ENCODE measurements around the gene ZNF485. TPM values are rescaled to one million over a fixed set of nuclear protein-coding genes. Genes with fewer than 3 reads are reported as not detected.

ZNF485 gene
- total RNA-seq = 1 to 10 TPM; 1.1 to 1.6 TPM

DNA sequence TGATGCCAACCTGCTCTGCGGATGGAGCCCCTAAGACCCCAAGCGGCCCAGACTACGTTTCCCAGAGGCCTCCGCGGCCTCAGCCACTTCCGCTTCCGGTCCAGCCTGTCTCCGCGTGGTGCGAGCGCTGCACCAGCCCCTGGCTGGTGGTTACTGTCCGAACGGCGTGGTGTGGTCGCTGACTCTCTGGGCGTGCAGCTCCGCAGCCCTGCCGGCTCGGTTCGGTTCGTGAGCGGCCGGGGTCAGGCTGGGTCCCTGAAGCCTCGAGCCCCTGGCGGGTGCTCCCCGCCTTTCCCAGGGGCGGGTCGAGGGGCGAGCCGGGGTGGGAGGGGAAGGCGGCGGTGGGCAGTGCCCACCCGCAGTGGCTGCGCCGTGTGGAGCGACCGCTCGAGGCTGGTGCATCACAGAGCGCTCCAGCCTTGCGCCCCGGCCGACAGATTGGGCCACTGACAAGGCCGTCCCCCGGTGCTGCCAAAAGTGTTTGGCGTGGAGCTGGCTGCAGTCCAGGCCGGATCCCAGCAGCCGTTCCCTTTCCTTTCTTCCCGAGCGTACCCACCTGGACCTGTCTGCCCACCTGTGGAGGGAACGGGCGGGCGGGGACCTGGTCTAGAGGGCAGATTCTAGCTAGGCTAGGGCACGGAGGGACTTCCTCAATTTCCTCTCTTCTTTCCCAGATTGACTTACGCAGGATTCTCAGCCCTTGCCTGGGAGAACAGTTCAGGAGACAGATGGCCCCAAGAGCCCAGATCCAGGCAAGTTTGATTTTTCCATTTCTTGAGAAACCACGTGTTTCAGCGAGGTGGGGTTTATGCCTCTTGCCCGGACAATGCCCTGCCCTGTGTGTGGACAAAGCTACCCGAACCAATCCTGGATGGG is at the start of gene ZNF485:
Gene ZNF485 (plus strand): TSS at position 116 of the 876 bp plus-strand sequence. CDS start 613 bp downstream, at position 729.
- Mint-ChIP-seq H3K27me3 (peaks cover 9% of the 10 kb centered on the region), H3K4me1 (peaks cover 14% of the 10 kb centered on the region), H3K4me3 (peak within 1 kb of the TSS; percentile 68), H3K27ac (no peak within 1 kb of the TSS), H3K9me3 (ENCODE audit: low read depth) (peaks cover 12% of the 10 kb centered on the region), H3K36me3 (peaks cover 33% of the 10 kb centered on the region)
- DNase-seq (peak; percentile 67), ATAC-seq (peak; percentile 87)
- CTCF ChIA-PET = interaction anchor here (0.6 to 1.3 kb wide), 3 partner anchors 12 to 261 kb away, joined by 3 to 5 read pairs (median 4); no protein-coding TSS in a partner anchor

DNA sequence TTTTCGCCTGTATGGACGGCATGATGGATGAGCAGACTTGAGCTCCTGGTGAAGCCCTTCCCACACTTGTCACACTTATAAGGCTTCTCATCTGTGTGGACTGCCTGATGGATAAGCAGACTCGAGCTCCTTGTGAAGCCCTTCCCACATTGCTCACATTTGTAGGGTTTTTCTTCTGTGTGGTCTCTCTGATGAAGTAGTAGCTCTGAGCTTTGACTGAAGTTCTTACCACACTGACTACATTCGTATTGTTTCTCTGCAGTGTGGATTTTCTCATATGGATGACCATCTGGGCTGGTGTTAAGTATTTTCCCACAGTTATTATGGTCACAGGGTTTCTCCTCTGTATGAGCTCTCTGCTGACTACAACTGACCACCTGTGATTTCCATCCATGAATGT is 49.0 kb upstream of the ZNF485 start:
- H3K9me3 Mint-ChIP-seq (ENCODE audit: low read depth) = peaks cover 25% of the 10 kb centered on the region
- H3K4me1 Mint-ChIP-seq = no peaks in the 10 kb centered on the region
- CTCF ChIA-PET = no interaction called here
- no peaks in the 10 kb centered on the region for H3K27me3 Mint-ChIP-seq
- no peak overlapping the region for H3K4me3 Mint-ChIP-seq
- ATAC-seq (no peak), DNase-seq (no peak)
- peaks cover 2% of the 10 kb centered on the region for H3K36me3 Mint-ChIP-seq
- H3K27ac Mint-ChIP-seq = no peak overlapping the region

DNA sequence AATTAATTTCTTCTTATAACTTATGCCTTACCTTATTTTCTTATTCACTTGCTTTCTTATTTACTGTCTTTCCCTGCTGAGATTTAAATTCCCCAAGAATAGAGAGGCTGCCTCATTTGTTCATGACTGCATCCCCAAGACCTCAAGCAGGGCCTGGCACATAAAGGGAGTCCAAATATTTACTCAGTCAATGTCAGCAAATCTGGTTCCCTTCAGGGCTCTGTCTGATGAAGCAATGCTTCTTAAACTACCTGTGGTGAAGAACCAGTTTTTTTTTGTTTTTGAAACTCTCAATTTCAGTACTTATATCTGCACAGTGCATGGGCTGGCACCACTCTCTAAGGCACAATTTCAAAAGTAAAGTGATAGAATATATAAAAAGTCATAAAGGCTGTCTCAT is 36.6 kb upstream of the ZNF485 start:
- no peaks in the 10 kb centered on the region for H3K27me3 Mint-ChIP-seq
- CTCF ChIA-PET = no interaction called here
- H3K27ac Mint-ChIP-seq = no peak overlapping the region

GRCh38 chr10:43570971-43571370 is 35.3 kb upstream of the ZNF485 start:
- Mint-ChIP-seq H3K27ac (no peak overlapping the region), H3K9me3 (ENCODE audit: low read depth) (peaks cover 14% of the 10 kb centered on the region), H3K27me3 (no peaks in the 10 kb centered on the region), H3K4me3 (no peak overlapping the region), H3K36me3 (peaks cover 18% of the 10 kb centered on the region), H3K4me1 (peaks cover 19% of the 10 kb centered on the region)
- ATAC-seq = no peak
- CTCF ChIA-PET = no interaction called here
- no peak for DNase-seq

More for the DNA sequence above, 36.6 kb upstream of the ZNF485 start:
- peaks cover 8% of the 10 kb centered on the region for H3K9me3 Mint-ChIP-seq (ENCODE audit: low read depth)
- peaks cover 6% of the 10 kb centered on the region for H3K4me1 Mint-ChIP-seq
- no peak overlapping the region for H3K4me3 Mint-ChIP-seq
- no peak for ATAC-seq
- no peak for DNase-seq
- peaks cover 5% of the 10 kb centered on the region for H3K36me3 Mint-ChIP-seq

DNA sequence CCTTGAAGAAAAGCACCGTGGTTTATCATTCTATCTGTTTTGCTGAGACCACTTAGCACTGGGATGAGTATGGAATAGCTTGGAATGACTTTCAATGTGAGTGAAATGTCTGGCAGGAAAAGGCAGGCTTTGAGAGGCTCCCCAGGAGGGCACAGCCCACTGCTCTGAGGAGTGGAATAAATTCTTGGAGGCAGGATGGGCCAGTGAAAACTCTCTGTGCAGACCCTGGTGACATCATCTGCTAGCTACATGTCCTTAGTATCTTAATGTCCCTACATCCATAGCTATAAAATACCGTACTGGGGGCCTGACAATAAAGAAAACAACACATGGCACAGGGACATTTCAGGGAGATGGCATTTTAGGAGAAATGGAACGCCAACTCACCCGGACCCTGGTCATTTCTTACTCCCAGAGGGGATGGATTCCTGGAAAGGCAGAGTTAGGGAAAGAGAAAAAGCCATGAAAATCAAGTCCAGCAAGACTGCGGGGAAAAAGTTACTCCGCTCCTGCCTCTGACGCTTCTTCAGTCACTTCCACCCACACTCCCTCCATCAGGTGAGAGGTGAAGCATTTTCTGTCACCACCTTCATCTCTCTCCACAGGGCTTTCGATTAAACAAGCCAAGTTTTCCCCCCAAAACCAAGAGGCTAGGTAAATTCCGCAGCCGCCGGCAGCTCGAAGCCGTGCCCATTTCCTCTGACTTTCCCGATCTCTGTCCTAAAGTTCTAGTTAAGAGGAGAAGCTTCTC is 32.8 kb upstream of the ZNF485 start:
- no peak overlapping the region for H3K4me3 Mint-ChIP-seq
- no peaks in the 10 kb centered on the region for H3K27me3 Mint-ChIP-seq
- H3K36me3 Mint-ChIP-seq = peaks cover 27% of the 10 kb centered on the region
- ATAC-seq (no peak), DNase-seq (no peak)
- peaks cover 26% of the 10 kb centered on the region for H3K4me1 Mint-ChIP-seq
- no peak overlapping the region for H3K27ac Mint-ChIP-seq
- CTCF ChIA-PET = no interaction called here
- H3K9me3 Mint-ChIP-seq (ENCODE audit: low read depth) = peaks cover 17% of the 10 kb centered on the region

GRCh38 chr10:43574001-43574892 is 32.0 kb upstream of the ZNF485 start, which contains the start of gene ZNF239:
Gene ZNF239 (minus strand): TSS chr10:43574616. CDS start chr10:43558079, 16,537 bp downstream.
- DNase-seq = peak; percentile 79
- H3K27ac Mint-ChIP-seq = no peak within 1 kb of the TSS
- no peaks in the 10 kb centered on the region for H3K27me3 Mint-ChIP-seq
- peak within 1 kb of the TSS; percentile 46 for H3K4me3 Mint-ChIP-seq
- peaks cover 26% of the 10 kb centered on the region for H3K4me1 Mint-ChIP-seq
- peaks cover 27% of the 10 kb centered on the region for H3K36me3 Mint-ChIP-seq
- ATAC-seq = peak; percentile 92
- H3K9me3 Mint-ChIP-seq (ENCODE audit: low read depth) = peaks cover 19% of the 10 kb centered on the region
- CTCF ChIA-PET = no interaction called here

GRCh38 chr10:43574906-43575305 is 31.3 kb upstream of the ZNF485 start:
- Mint-ChIP-seq H3K36me3 (peaks cover 27% of the 10 kb centered on the region), H3K27ac (no peak overlapping the region), H3K4me1 (peaks cover 26% of the 10 kb centered on the region), H3K4me3 (peak overlapping the region; percentile 21), H3K9me3 (ENCODE audit: low read depth) (peaks cover 19% of the 10 kb centered on the region), H3K27me3 (no peaks in the 10 kb centered on the region)
- CTCF ChIA-PET = no interaction called here
- no peak for DNase-seq
- no peak for ATAC-seq

DNA sequence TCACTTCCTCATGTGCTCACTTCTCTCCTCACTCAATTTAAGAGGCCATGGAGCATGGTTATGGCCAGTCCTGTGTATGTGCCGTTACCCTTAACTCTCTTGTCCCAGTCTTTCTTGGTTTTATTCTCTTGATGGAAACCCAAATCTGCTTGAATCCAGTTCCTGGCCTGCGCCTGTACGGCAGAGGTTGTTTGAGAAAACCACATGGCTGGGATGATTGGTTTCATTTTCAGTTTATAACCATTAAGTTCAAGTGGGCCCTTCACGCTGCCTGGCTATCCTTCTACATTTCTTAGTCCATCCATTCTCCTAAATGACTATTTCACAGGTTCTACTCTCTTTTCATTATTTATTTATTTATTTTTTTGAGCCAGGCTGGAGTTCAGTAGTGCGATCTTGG is 30.2 kb upstream of the ZNF485 start:
- ATAC-seq = no peak
- Mint-ChIP-seq H3K9me3 (ENCODE audit: low read depth) (peaks cover 15% of the 10 kb centered on the region), H3K4me1 (peaks cover 25% of the 10 kb centered on the region), H3K4me3 (peak overlapping the region; percentile 11), H3K27ac (peak overlapping the region; percentile 50), H3K36me3 (peaks cover 25% of the 10 kb centered on the region), H3K27me3 (no peaks in the 10 kb centered on the region)
- no peak for DNase-seq
- CTCF ChIA-PET = no interaction called here

GRCh38 chr10:43576580-43576979 is 29.7 kb upstream of the ZNF485 start:
- Mint-ChIP-seq H3K4me3 (peak overlapping the region; percentile 3), H3K27ac (peak overlapping the region; percentile 1), H3K36me3 (peaks cover 27% of the 10 kb centered on the region), H3K9me3 (ENCODE audit: low read depth) (peaks cover 18% of the 10 kb centered on the region), H3K4me1 (peaks cover 23% of the 10 kb centered on the region), H3K27me3 (peaks cover 2% of the 10 kb centered on the region)
- DNase-seq (no peak), ATAC-seq (no peak)
- CTCF ChIA-PET = no interaction called here

GRCh38 chr10:43584051-43584450 is 22.2 kb upstream of the ZNF485 start:
- ATAC-seq = no peak
- H3K36me3 Mint-ChIP-seq = peaks cover 4% of the 10 kb centered on the region
- CTCF ChIA-PET = no interaction called here
- H3K27me3 Mint-ChIP-seq = peaks cover 11% of the 10 kb centered on the region
- H3K9me3 Mint-ChIP-seq (ENCODE audit: low read depth) = peaks cover 6% of the 10 kb centered on the region
- no peak overlapping the region for H3K4me3 Mint-ChIP-seq
- H3K27ac Mint-ChIP-seq = no peak overlapping the region
- DNase-seq = no peak
- H3K4me1 Mint-ChIP-seq = no peaks in the 10 kb centered on the region

- Mint-ChIP-seq H3K9me3 (ENCODE audit: low read depth) (peaks cover 6% of the 10 kb centered on the region), H3K36me3 (peaks cover 4% of the 10 kb centered on the region), H3K27ac (no peak overlapping the region), H3K27me3 (peaks cover 11% of the 10 kb centered on the region), H3K4me1 (no peaks in the 10 kb centered on the region), H3K4me3 (no peak overlapping the region)
- ATAC-seq = no peak
- no peak for DNase-seq
- CTCF ChIA-PET = interaction anchor here (0.6 kb wide), 1 partner anchor 255 kb away, joined by 4 read pairs; no protein-coding TSS in a partner anchor
Observed at GRCh38 chr10:43585046-43585445, 21.2 kb upstream of the ZNF485 start.

- H3K36me3 Mint-ChIP-seq = peaks cover 4% of the 10 kb centered on the region
- CTCF ChIA-PET = no interaction called here
Observed at GRCh38 chr10:43585981-43586729, 20.1 kb upstream of the ZNF485 start.

More at GRCh38 chr10:43585981-43586729, 20.1 kb upstream of the ZNF485 start:
- peaks cover 6% of the 10 kb centered on the region for H3K9me3 Mint-ChIP-seq (ENCODE audit: low read depth)
- DNase-seq = no peak
- H3K4me3 Mint-ChIP-seq = no peak overlapping the region
- H3K27ac Mint-ChIP-seq = no peak overlapping the region
- H3K4me1 Mint-ChIP-seq = no peaks in the 10 kb centered on the region
- no peak for ATAC-seq
- H3K27me3 Mint-ChIP-seq = peaks cover 14% of the 10 kb centered on the region
